ENCODE data around the gene CHST8. TPM values are rescaled to one million over a fixed set of nuclear protein-coding genes. Genes with fewer than 3 reads are reported as not detected.
"Not testable (repeated sequence)": the region's sequence is repeated elsewhere in the genome, so short reads cannot be mapped to it uniquely, and the experiment has no call there.

The CHST8 gene
- total RNA-seq, 1 experiment from 2014 or later = not detected

DNA sequence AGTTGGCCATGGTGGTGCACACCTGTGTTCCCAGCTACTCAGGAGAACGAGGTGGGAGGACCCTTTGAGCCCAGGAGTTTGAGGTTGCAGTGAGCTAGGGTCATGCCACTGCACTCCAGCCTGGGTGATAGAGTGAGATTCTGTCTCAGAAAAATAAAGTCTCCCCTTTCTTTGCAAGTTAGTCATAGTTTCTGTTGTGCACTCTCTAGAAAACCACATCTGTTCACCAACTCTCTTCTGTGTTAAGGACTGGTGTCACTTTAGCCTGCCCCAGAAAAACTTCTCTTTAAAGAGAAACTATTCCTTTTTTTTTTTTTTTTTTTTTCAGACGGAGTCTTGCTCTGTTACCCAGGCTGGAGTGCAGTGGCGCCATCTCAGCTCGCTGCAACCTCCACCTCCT lies 4.9 kb upstream of the CHST8 start:
- Mint-ChIP-seq H3K27ac (ENCODE audit: low read depth, unreplicated experiment) (no peak overlapping the region), H3K4me3 (ENCODE audit: unreplicated experiment) (no peak overlapping the region), H3K4me1 (ENCODE audit: insufficient read depth, unreplicated experiment) (no peaks in the 10 kb centered on the region), H3K27me3 (ENCODE audit: insufficient read depth, unreplicated experiment) (no peaks in the 10 kb centered on the region), H3K36me3 (ENCODE audit: insufficient read depth, unreplicated experiment) (no peaks in the 10 kb centered on the region), H3K9me3 (ENCODE audit: unreplicated experiment) (peaks cover 17% of the 10 kb centered on the region)
- DNase-seq (ENCODE audit: unreplicated experiment) = no peak
- intact Hi-C loops (cut with micrococcal nuclease) = no loop called here
- CTCF ChIA-PET = no interaction called here
- TF ChIP-seq, protein P1, sequence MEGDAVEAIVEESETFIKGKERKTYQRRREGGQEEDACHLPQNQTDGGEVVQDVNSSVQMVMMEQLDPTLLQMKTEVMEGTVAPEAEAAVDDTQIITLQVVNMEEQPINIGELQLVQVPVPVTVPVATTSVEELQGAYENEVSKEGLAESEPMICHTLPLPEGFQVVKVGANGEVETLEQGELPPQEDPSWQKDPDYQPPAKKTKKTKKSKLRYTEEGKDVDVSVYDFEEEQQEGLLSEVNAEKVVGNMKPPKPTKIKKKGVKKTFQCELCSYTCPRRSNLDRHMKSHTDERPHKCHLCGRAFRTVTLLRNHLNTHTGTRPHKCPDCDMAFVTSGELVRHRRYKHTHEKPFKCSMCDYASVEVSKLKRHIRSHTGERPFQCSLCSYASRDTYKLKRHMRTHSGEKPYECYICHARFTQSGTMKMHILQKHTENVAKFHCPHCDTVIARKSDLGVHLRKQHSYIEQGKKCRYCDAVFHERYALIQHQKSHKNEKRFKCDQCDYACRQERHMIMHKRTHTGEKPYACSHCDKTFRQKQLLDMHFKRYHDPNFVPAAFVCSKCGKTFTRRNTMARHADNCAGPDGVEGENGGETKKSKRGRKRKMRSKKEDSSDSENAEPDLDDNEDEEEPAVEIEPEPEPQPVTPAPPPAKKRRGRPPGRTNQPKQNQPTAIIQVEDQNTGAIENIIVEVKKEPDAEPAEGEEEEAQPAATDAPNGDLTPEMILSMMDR (IDR thresholded peaks at IDR 0.05; ENCODE audit: unreplicated experiment) = no peak
- BruUV-seq (replicated peaks) = no TSS peak
- POLR2A ChIA-PET = no interaction called here

DNA sequence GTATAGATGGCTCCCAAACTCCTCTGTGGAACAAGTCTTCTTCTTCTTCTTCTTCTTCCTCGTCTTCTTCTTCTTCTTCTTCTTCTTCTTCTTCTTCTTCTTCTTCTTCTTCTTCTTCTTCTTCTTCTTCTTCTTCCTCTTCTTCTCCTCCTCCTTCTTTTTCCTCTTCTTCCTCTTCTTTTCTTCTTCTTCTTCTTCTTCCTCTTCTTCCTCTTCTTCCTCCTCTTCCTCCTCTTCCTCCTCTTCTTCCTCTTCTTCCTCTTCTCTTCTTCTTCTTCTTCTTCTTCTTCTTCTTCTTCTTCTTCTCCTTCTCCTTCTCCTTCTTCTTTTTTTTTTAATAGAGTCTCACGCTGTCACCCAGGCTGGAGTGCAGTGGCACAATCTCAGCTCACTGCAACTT lies 3.4 kb upstream of the CHST8 start:
- H3K4me3 Mint-ChIP-seq (ENCODE audit: unreplicated experiment); intact Hi-C loops (cut with micrococcal nuclease); H3K27me3 Mint-ChIP-seq (ENCODE audit: insufficient read depth, unreplicated experiment); H3K9me3 Mint-ChIP-seq (ENCODE audit: unreplicated experiment); BruUV-seq (replicated peaks); H3K4me1 Mint-ChIP-seq (ENCODE audit: insufficient read depth, unreplicated experiment); H3K27ac Mint-ChIP-seq (ENCODE audit: low read depth, unreplicated experiment); CTCF ChIA-PET; H3K36me3 Mint-ChIP-seq (ENCODE audit: insufficient read depth, unreplicated experiment); DNase-seq (ENCODE audit: unreplicated experiment); POLR2A ChIA-PET: not testable (repeated sequence)

DNA sequence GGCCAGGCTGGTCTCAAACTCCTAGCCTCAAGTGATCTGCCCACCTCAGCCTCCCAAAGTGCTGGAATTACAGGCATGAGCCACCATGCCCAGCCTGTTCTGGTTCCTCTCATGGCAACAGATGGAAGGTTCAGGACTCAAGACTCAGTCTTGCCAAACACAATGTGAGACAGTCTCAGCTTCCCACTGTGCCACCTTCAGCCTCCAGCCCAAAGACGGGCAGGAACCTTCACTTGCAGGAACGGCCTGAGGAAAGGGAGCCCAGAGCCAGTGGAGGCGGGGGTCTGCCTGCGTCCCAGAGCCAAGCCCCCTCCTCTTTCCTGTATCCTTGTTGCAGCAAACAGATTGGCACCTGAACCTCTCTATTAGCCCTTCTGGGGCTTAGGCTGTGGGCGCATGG lies 2.9 kb upstream of the CHST8 start:
- BruUV-seq (replicated peaks) = no TSS peak
- peaks cover 9% of the 10 kb centered on the region for H3K9me3 Mint-ChIP-seq (ENCODE audit: unreplicated experiment)
- TF ChIP-seq, protein P1 (IDR thresholded peaks at IDR 0.05; ENCODE audit: unreplicated experiment) = no peak
- H3K4me3 Mint-ChIP-seq (ENCODE audit: unreplicated experiment) = no peak overlapping the region
- no peak overlapping the region for H3K27ac Mint-ChIP-seq (ENCODE audit: low read depth, unreplicated experiment)
- no peak for DNase-seq (ENCODE audit: unreplicated experiment)
- H3K4me1 Mint-ChIP-seq (ENCODE audit: insufficient read depth, unreplicated experiment) = no peaks in the 10 kb centered on the region
- CTCF ChIA-PET = no interaction called here
- POLR2A ChIA-PET = no interaction called here
- H3K27me3 Mint-ChIP-seq (ENCODE audit: insufficient read depth, unreplicated experiment) = no peaks in the 10 kb centered on the region
- intact Hi-C loops (cut with micrococcal nuclease) = no loop called here
- H3K36me3 Mint-ChIP-seq (ENCODE audit: insufficient read depth, unreplicated experiment) = no peaks in the 10 kb centered on the region

DNA sequence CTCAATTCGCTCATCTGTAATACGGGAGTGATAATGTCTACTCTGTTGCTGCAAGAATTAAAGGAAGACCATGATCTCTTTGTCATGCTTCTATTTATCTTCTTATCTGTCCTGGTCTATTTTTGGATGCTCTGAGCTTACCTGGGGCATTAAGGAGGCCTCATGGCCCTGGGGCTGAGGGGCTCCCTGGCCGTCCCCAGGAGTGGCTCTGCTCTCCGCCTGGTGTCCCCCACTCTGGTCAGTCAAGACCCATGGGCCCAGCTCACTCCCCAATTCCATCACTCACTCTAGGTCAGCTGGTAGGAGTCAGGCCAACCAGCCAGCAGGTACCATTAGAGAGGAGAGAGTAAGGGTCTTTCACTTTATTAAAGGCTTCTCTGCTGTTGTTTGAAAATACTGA lies 1.1 kb upstream of the CHST8 start:
- DNase-seq (ENCODE audit: unreplicated experiment) = no peak
- H3K9me3 Mint-ChIP-seq (ENCODE audit: unreplicated experiment) = peaks cover 9% of the 10 kb centered on the region
- ChIA-PET CTCF (interaction anchor here (0.5 to 0.6 kb wide), 2 partner anchors 15 to 85 kb away, joined by 3 read pairs; no protein-coding TSS in a partner anchor), POLR2A (no interaction called here)
- H3K36me3 Mint-ChIP-seq (ENCODE audit: insufficient read depth, unreplicated experiment) = no peaks in the 10 kb centered on the region
- no peak overlapping the region for H3K27ac Mint-ChIP-seq (ENCODE audit: low read depth, unreplicated experiment)
- H3K4me3 Mint-ChIP-seq (ENCODE audit: unreplicated experiment) = no peak overlapping the region
- no peaks in the 10 kb centered on the region for H3K4me1 Mint-ChIP-seq (ENCODE audit: insufficient read depth, unreplicated experiment)
- intact Hi-C loops (cut with micrococcal nuclease) = no loop called here
- TF ChIP-seq, protein P1 (IDR thresholded peaks at IDR 0.05; ENCODE audit: unreplicated experiment) = no peak
- H3K27me3 Mint-ChIP-seq (ENCODE audit: insufficient read depth, unreplicated experiment) = no peaks in the 10 kb centered on the region
- no TSS peak for BruUV-seq (replicated peaks)

DNA sequence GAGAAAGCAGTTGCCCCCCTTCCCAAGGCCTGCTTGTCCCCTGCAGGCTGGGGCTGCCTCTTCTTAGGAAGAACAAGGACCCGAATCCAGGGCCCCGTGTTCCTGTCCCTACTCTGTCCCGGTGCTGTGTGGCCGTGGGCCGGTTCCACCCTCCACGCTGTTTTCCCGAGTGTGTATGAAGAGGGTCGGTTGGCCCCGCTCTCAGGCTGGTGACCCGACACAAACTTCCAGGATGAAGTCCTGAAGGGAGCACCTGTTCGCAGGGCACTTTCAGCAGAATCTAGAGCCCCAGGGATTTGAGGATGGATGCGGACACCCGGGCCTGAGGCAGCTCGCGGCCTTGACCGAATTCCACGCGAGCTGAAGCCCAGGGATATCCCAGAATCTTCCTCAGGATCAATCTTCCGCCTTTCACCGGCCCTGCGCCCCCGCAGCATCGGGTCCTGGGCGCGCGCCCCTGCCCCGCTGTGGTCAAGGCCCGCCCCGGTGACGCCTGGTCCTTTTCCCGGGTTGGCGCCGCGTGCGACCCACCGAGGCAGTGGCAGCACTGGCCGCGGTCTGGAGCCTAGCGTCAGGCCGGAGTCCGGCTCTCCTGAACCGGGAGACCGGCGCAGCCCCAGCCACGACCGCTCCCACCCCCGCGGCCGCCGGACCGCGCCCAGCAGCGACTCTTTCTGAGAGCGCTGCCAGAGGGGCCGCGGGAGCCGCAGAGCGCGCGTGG lies 528 bp upstream of the CHST8 start:
- Mint-ChIP-seq H3K36me3 (ENCODE audit: insufficient read depth, unreplicated experiment) (no peaks in the 10 kb centered on the region), H3K4me3 (ENCODE audit: unreplicated experiment) (no peak overlapping the region), H3K27ac (ENCODE audit: low read depth, unreplicated experiment) (no peak overlapping the region), H3K9me3 (ENCODE audit: unreplicated experiment) (peaks cover 9% of the 10 kb centered on the region), H3K4me1 (ENCODE audit: insufficient read depth, unreplicated experiment) (no peaks in the 10 kb centered on the region), H3K27me3 (ENCODE audit: insufficient read depth, unreplicated experiment) (no peaks in the 10 kb centered on the region)
- CTCF ChIA-PET = no interaction called here
- TF ChIP-seq, protein P1 (IDR thresholded peaks at IDR 0.05; ENCODE audit: unreplicated experiment) = no peak
- BruUV-seq (replicated peaks) = no TSS peak
- POLR2A ChIA-PET = no interaction called here
- intact Hi-C loops (cut with micrococcal nuclease) = no loop called here
- no peak for DNase-seq (ENCODE audit: unreplicated experiment)
